H9 (cell line): ENCODE measurements around the gene CDK5RAP1. TPM values are rescaled to one million over a fixed set of nuclear protein-coding genes. Genes with fewer than 3 reads are reported as not detected.

Source experiments
- DNase-seq: peaks from one replicate; pipeline ENCODE4 v3.0.0-alpha.2; 2017
- H2AFZ ChIP-seq: one replicate; pipeline ENCODE4 v1.6.1; 2013; ENCODE audit warnings: mild to moderate bottlenecking, low read length, control low read depth, moderate library complexity
- H2AK5ac ChIP-seq: 2 replicates; pipeline ENCODE4 v1.6.1; 2013; ENCODE audit warnings: low read length, control low read depth, mixed read lengths; ENCODE audit not compliant: insufficient read length
- H2BK120ac ChIP-seq: one replicate; pipeline ENCODE4 v1.6.1; 2013; ENCODE audit warnings: low read depth, mild to moderate bottlenecking, low read length, control low read depth, inconsistent platforms; ENCODE audit not compliant: poor library complexity, severe bottlenecking
- H2BK12ac ChIP-seq: 2 replicates; pipeline ENCODE4 v1.6.1; 2013; ENCODE audit warnings: low read length, control low read depth, mixed read lengths, low read depth; ENCODE audit not compliant: insufficient read length
- H2BK15ac ChIP-seq: 2 replicates; pipeline ENCODE4 v1.6.1; 2013; ENCODE audit warnings: low read depth, low read length, control low read depth
- H2BK20ac ChIP-seq: one replicate; pipeline ENCODE4 v1.6.1; 2013; ENCODE audit warnings: low read depth, mild to moderate bottlenecking, low read length, control low read depth, inconsistent platforms; ENCODE audit not compliant: poor library complexity, severe bottlenecking
- H2BK5ac ChIP-seq: 2 replicates; pipeline ENCODE4 v1.6.1; 2013; ENCODE audit warnings: low read length, control low read depth, mixed read lengths; ENCODE audit not compliant: insufficient read length
- H3K14ac ChIP-seq: 2 replicates; pipeline ENCODE4 v1.6.1; 2013; ENCODE audit warnings: low read length, control low read depth; ENCODE audit not compliant: insufficient read depth
- H3K18ac ChIP-seq: 2 replicates; pipeline ENCODE4 v1.6.1; 2013; ENCODE audit warnings: low read depth, mild to moderate bottlenecking, mixed read lengths, low read length, control low read depth; ENCODE audit not compliant: insufficient read length
- H3K23ac ChIP-seq: 2 replicates; pipeline ENCODE4 v1.6.1; 2013; ENCODE audit warnings: low read length, control low read depth, mixed read lengths, low read depth; ENCODE audit not compliant: insufficient read length
- H3K23me2 ChIP-seq: 2 replicates; pipeline ENCODE4 v1.6.1; 2013; ENCODE audit warnings: low read depth, mild to moderate bottlenecking, mixed read lengths, low read length, control low read depth; ENCODE audit not compliant: insufficient read length, poor library complexity, severe bottlenecking
- H3K27ac ChIP-seq: 2 replicates; pipeline ENCODE4 v1.5.1; 2013; ENCODE audit warnings: low read length, control low read depth, mixed read lengths, low read depth; ENCODE audit not compliant: insufficient read length
- H3K27me3 ChIP-seq: 2 replicates; pipeline ENCODE4 v1.6.1; 2013; ENCODE audit warnings: low read length, control low read depth, inconsistent platforms; ENCODE audit not compliant: insufficient read depth
- H3K4ac ChIP-seq: 2 replicates; pipeline ENCODE4 v1.6.1; 2013; ENCODE audit warnings: low read depth, mild to moderate bottlenecking, control low read depth, inconsistent platforms, low read length, moderate library complexity
- H3K4me1 ChIP-seq: 2 replicates; pipeline ENCODE4 v1.6.1; 2013; ENCODE audit warnings: low read length, control low read depth, inconsistent platforms; ENCODE audit not compliant: insufficient read depth
- H3K4me2 ChIP-seq: 2 replicates; pipeline ENCODE4 v1.6.1; 2013; ENCODE audit warnings: low read length, control low read depth, mixed read lengths; ENCODE audit not compliant: insufficient read length, insufficient read depth
- H3K56ac ChIP-seq: 2 replicates; pipeline ENCODE4 v1.6.1; 2013; ENCODE audit warnings: low read depth, mild to moderate bottlenecking, mixed read lengths, low read length, control low read depth; ENCODE audit not compliant: insufficient read length
- H3K79me1 ChIP-seq: 2 replicates; pipeline ENCODE4 v1.6.1; 2013; ENCODE audit warnings: low read depth, mild to moderate bottlenecking, moderate library complexity, low read length, control low read depth, inconsistent platforms; ENCODE audit not compliant: insufficient read depth, poor library complexity, severe bottlenecking
- H3K79me2 ChIP-seq: 2 replicates; pipeline ENCODE4 v1.6.1; 2013; ENCODE audit warnings: low read length, control low read depth, inconsistent platforms; ENCODE audit not compliant: insufficient read depth
- H3K9ac ChIP-seq: 2 replicates; pipeline ENCODE4 v1.6.1; 2013; ENCODE audit warnings: low read length, control low read depth, mixed read lengths; ENCODE audit not compliant: insufficient read length; ENCODE audit errors: extremely low read depth
- H3K9me3 ChIP-seq: one replicate; pipeline ENCODE4 v1.6.1; 2013; ENCODE audit warnings: low read depth, low read length, inconsistent platforms; ENCODE audit not compliant: control insufficient read depth
- H3T11ph ChIP-seq: one replicate; pipeline ENCODE4 v1.6.1; 2013; ENCODE audit warnings: mild to moderate bottlenecking, low read length, control low read depth, inconsistent platforms
- H4K20me1 ChIP-seq: one replicate; pipeline ENCODE4 v1.6.1; 2013; ENCODE audit not compliant: control insufficient read depth, insufficient read length, insufficient read depth
- H4K5ac ChIP-seq: 2 replicates; pipeline ENCODE4 v1.6.1; 2013; ENCODE audit warnings: low read depth, mild to moderate bottlenecking, mixed read lengths, low read length, control low read depth; ENCODE audit not compliant: insufficient read length
- H4K8ac ChIP-seq: replicated peaks from 2 replicates; pipeline ENCODE4 v1.6.1; 2013; ENCODE audit warnings: low read length, control low read depth, mixed read lengths, low read depth; ENCODE audit not compliant: insufficient read length
- H4K91ac ChIP-seq: 2 replicates; pipeline ENCODE4 v1.6.1; 2013; ENCODE audit warnings: low read depth, mild to moderate bottlenecking, moderate library complexity, mixed read lengths, low read length, control low read depth; ENCODE audit not compliant: insufficient read length
- H3K27ac Mint-ChIP-seq, 3 experiments: 2 replicates in 2 of 3; 3 replicates in 1 of 3; pipeline ENCODE4 v1.8.0; 2020 to 2021; ENCODE audit warnings: mixed read lengths in 3 of 3, mild to moderate bottlenecking in 1 of 3, moderate library complexity in 1 of 3
- H3K27me3 Mint-ChIP-seq: 2 replicates; pipeline ENCODE4 v1.8.0; 2021; ENCODE audit warnings: low read depth, mild to moderate bottlenecking, moderate library complexity, mixed read lengths
- H3K36me3 Mint-ChIP-seq, 3 experiments: 2 replicates in 2 of 3; 3 replicates in 1 of 3; pipeline ENCODE4 v1.8.0; 2020 to 2021; ENCODE audit warnings: low read depth in 3 of 3, mixed read lengths in 3 of 3; ENCODE audit not compliant: insufficient read depth in 1 of 3
- H3K4me1 Mint-ChIP-seq, 2 experiments: 2 replicates each; pipeline ENCODE4 v1.8.0; 2020; ENCODE audit warnings: mixed read lengths in 2 of 2
- H3K4me3 Mint-ChIP-seq, 2 experiments: 2 replicates in 1 of 2; 3 replicates in 1 of 2; pipeline ENCODE4 v1.8.0; 2020 to 2021; ENCODE audit warnings: mild to moderate bottlenecking in 2 of 2, mixed read lengths in 2 of 2, moderate library complexity in 1 of 2
- H3K9me3 Mint-ChIP-seq, 2 experiments: 2 replicates in 1 of 2; 3 replicates in 1 of 2; pipeline ENCODE4 v1.8.0; 2020; ENCODE audit warnings: mild to moderate bottlenecking in 2 of 2, mixed read lengths in 2 of 2, moderate library complexity in 1 of 2
- CTCF ChIP-seq: fragments of 200-600 bp; sonication (generic); conservative IDR thresholded peaks from 3 replicates; pipeline ENCODE4 v1.8.0; 2021; ENCODE audit warnings: antibody characterized with exemption, mild to moderate bottlenecking
- WGBS: extraction: QIAGEN DNeasy Blood & Tissue Kit; methylation state at CpG from one replicate; pipeline ENCODE4 v1.1.7; 2013; ENCODE audit warnings: missing lambda C conversion rate, low lambda C conversion rate, mixed read lengths; ENCODE audit not compliant: insufficient read length; ENCODE audit errors: extremely low coverage; 5-methylcytosine and 5-hydroxymethylcytosine counted together
- total RNA-seq: library from RNA; stranded (reverse); gene quantifications from 2 replicates; pipeline ENCODE4 v1.2.1, GENCODE V29; 2021

The CDK5RAP1 gene
- total RNA-seq, 1 experiment from 2014 or later = 66.4 TPM

DNA sequence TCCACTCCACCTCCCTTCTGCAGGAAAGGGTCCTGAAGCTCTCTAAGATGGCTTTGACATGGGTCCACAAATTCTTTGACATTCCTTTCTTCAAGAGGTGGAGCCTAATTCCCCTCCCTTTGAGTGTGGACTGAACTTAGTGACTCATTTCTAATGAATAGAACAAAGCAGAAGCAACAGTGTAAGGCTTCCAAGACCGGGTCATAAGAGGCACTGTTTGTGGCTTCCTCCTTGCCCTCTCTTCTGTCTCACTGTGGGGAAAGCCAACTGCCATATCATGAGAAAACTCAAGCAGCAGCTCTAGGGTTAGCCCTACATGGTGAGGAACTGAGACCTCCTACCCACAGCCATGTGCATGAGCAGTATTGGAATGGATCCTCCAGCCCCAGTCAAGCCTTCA, 5.9 kb upstream of the CDK5RAP1 start:
- Histone ChIP-seq H3K79me1 (no peaks in the 10 kb centered on the region), H3K56ac (no peak overlapping the region), H2BK120ac (no peak overlapping the region), H2BK5ac (no peak overlapping the region), H3K23me2 (no peaks in the 10 kb centered on the region), H4K91ac (no peak overlapping the region), H3K9me3 (no peaks in the 10 kb centered on the region), H4K5ac (no peak overlapping the region), H2AK5ac (no peak overlapping the region), H4K20me1 (no peaks in the 10 kb centered on the region), H3K9ac (no peak overlapping the region), H3K27ac (no peak overlapping the region), H4K8ac (no peak overlapping the region), H3T11ph (no peak overlapping the region), H3K27me3 (no peaks in the 10 kb centered on the region), H3K18ac (no peak overlapping the region), H3K79me2 (no peaks in the 10 kb centered on the region), H3K14ac (no peak overlapping the region), H2BK12ac (no peak overlapping the region), H3K4ac (no peak overlapping the region), H2BK15ac (no peak overlapping the region), H2BK20ac (no peak overlapping the region), H3K23ac (no peak overlapping the region), H2AFZ (no peak overlapping the region), H3K4me1 (no peaks in the 10 kb centered on the region), H3K4me2 (no peak overlapping the region)
- TF ChIP-seq CTCF = no peak
- H3K4me3 Mint-ChIP-seq = no peak overlapping the region
- WGBS = no CpG with 5 or more reads among the region's 1 CpG
- DNase-seq = no peak
- H3K9me3 Mint-ChIP-seq = no peaks in the 10 kb centered on the region
- H3K4me1 Mint-ChIP-seq = peaks cover 2 to 6% of the 10 kb centered on the region in 2 experiments
- no peaks in the 10 kb centered on the region for H3K27me3 Mint-ChIP-seq
- H3K36me3 Mint-ChIP-seq = peaks cover 0 to 17% (median 10%) of the 10 kb centered on the region in 3 experiments; a peak in 3 of 7 replicates
- H3K27ac Mint-ChIP-seq = no peak overlapping the region; a peak in 1 of 7 replicates
